ENCODE measurements around the gene CAMTA1. TPM values are rescaled to one million over a fixed set of nuclear protein-coding genes. Genes with fewer than 3 reads are reported as not detected.

The CAMTA1 gene
- total and polyA plus RNA-seq, 9 of the 15 experiments (the other 6 are each of a cell fraction or from before 2014, with no cell fraction given) = 43.9 to 161 (median 65.9) TPM

DNA sequence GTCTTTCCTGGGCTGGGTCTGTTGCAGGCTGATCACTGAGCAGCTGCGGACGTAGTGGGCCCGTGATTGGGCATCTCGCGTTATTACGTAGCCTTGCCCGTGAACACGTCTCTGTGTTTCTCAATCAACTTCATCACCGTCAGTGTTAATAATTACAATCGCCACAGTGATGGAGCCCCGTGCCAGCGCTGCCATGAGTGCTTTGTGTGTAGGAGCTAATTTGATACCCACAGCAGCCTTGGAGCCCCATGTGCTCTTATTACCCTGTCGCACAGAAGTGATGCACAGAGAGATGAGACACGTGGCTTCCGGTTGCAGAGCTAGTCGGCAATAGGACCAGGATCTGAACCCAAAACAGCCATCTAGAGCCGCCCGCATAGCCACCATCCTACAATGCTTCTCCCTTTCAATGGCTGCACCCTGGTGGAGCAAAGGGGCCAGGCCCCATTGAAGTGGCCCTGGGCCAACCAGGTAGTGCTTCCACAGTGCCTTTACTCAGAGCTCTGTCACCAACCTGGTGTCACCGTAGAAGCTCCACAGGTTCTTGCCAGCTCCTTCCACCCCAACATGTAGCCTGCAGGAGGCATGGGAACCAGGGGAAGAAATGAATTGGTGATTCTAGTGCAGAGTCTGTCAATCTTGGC is 587.3 kb downstream of the CAMTA1 start:
- no peak for FAIRE-seq
- intact Hi-C loops (cut with micrococcal nuclease) = no loop called here
- peak; percentile 42 for ATAC-seq
- TF ChIP-seq ZNF551 (CRISPR knock-in tag; IDR thresholded peaks at IDR 0.05) (no peak), CREB1 (IDR thresholded peaks at IDR 0.05) (0 out of 2 replicates have a peak, but pooled peaks have one; percentile 29), CREB1 (CRISPR knock-in tag; IDR thresholded peaks at IDR 0.05) (peak; percentile 63), MNT (conservative IDR thresholded peaks at IDR 0.05) (0 out of 4 replicates have a peak, but pooled peaks of 1 of the 2 experiments have one; percentile 25), ZBTB1 (CRISPR knock-in tag; IDR thresholded peaks at IDR 0.05; ENCODE audit: borderline replicate concordance, low read depth) (no peak), CTBP1 (IDR thresholded peaks at IDR 0.05; ENCODE audit: borderline replicate concordance) (no peak), TRIM24 (IDR thresholded peaks at IDR 0.05) (no peak), OTX1 (CRISPR knock-in tag; IDR thresholded peaks at IDR 0.05) (no peak), L3MBTL2 (IDR thresholded peaks at IDR 0.05) (peak; percentile 32; the same call in 1 of the 2 replicates), THRAP3 (IDR thresholded peaks at IDR 0.05; ENCODE audit: borderline replicate concordance) (no peak), EP400 (IDR thresholded peaks at IDR 0.05) (peak; percentile 51), ATF1 (CRISPR knock-in tag; IDR thresholded peaks at IDR 0.05) (no peak), ATF1 (tag; IDR thresholded peaks at IDR 0.05) (peak; percentile 68), MYC (IDR thresholded peaks at IDR 0.05; ENCODE audit: low read depth, low read length) (peak; percentile 84), MYC (CRISPR knock-in tag; IDR thresholded peaks at IDR 0.05; ENCODE audit: borderline replicate concordance, low read depth) (no peak), HDAC3 (IDR thresholded peaks at IDR 0.05; ENCODE audit: borderline replicate concordance, partially characterized antibody) (no peak)
- TF ChIP-seq, protein P1, sequence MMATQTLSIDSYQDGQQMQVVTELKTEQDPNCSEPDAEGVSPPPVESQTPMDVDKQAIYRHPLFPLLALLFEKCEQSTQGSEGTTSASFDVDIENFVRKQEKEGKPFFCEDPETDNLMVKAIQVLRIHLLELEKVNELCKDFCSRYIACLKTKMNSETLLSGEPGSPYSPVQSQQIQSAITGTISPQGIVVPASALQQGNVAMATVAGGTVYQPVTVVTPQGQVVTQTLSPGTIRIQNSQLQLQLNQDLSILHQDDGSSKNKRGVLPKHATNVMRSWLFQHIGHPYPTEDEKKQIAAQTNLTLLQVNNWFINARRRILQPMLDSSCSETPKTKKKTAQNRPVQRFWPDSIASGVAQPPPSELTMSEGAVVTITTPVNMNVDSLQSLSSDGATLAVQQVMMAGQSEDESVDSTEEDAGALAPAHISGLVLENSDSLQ (IDR thresholded peaks at IDR 0.05) = no peak
- TF ChIP-seq, protein P2, sequence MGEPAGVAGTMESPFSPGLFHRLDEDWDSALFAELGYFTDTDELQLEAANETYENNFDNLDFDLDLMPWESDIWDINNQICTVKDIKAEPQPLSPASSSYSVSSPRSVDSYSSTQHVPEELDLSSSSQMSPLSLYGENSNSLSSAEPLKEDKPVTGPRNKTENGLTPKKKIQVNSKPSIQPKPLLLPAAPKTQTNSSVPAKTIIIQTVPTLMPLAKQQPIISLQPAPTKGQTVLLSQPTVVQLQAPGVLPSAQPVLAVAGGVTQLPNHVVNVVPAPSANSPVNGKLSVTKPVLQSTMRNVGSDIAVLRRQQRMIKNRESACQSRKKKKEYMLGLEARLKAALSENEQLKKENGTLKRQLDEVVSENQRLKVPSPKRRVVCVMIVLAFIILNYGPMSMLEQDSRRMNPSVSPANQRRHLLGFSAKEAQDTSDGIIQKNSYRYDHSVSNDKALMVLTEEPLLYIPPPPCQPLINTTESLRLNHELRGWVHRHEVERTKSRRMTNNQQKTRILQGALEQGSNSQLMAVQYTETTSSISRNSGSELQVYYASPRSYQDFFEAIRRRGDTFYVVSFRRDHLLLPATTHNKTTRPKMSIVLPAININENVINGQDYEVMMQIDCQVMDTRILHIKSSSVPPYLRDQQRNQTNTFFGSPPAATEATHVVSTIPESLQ (CRISPR knock-in tag; IDR thresholded peaks at IDR 0.05) = no peak

More for the DNA sequence above, 587.3 kb downstream of the CAMTA1 start:
- Histone ChIP-seq H3K27me3 (ENCODE audit: control insufficient read depth in 2 of 2, insufficient read depth in 2 of 2, low read length in 2 of 2) (peaks cover 21 to 70% of the 10 kb centered on the region in 2 experiments), H3K4me1 (replicated peaks in 1 of 2; ENCODE audit: control insufficient read depth in 2 of 2, insufficient read depth in 2 of 2, low read length in 2 of 2) (no peaks in the 10 kb centered on the region; a peak in 2 of 5 replicates), H3K9ac (ENCODE audit: insufficient read depth in 1 of 2, low read depth in 2 of 2, low read length in 2 of 2) (no peak overlapping the region), H3K4me2 (ENCODE audit: insufficient read depth, low read length) (peak overlapping the region; percentile 62), H3K9me1 (ENCODE audit: control insufficient read depth, insufficient read depth, low read length) (peaks cover 12% of the 10 kb centered on the region), H3K27ac (ENCODE audit: extremely low read depth, low read depth, low read length) (no peak overlapping the region), H3K79me2 (ENCODE audit: control insufficient read depth, insufficient read depth, low read length) (no peaks in the 10 kb centered on the region), H3K9me3 (replicated peaks; ENCODE audit: control insufficient read depth, insufficient read depth, low read depth, low read length) (no peaks in the 10 kb centered on the region), H2AFZ (ENCODE audit: low read depth, low read length) (peak overlapping the region; percentile 67), H3K4me3 (peak overlapping the region; percentile 21; the same call in 1 of the 2 replicates), H4K20me1 (replicated peaks; ENCODE audit: control insufficient read depth, insufficient read depth, low read length) (no peaks in the 10 kb centered on the region; the same call in none of the 2 replicates), H3K36me3 (ENCODE audit: control insufficient read depth, insufficient read depth, low read length) (no peaks in the 10 kb centered on the region)
- ChIA-PET POLR2A (no interaction called here), CTCF (ENCODE audit: low intra/inter-chr PET ratio) (no interaction called here)
- BruUV-seq (replicated peaks) = no TSS peak
- in situ Hi-C loops (cut with MboI) = no loop called here
- peak in 1 of 4 experiments; percentile 7 for DNase-seq (ENCODE audit: extremely low read depth in 1 of 4, low spot score in 3 of 4)
- WGBS (ENCODE audit: insufficient coverage, low coverage, missing lambda C conversion rate) = 5% methylated on average over 19 of the region's 19 CpGs
